GM18951 (cell line): ENCODE results near the gene RTL9.
"Not testable (repeated sequence)": the region's sequence is repeated elsewhere in the genome, so short reads cannot be mapped to it uniquely, and the experiment has no call there.

Experiments used
- POLR2A ChIP-seq: IDR thresholded peaks from 4 replicates; pipeline ENCODE4 v1.6.1; 2011; ENCODE audit warnings: mild to moderate bottlenecking; ENCODE audit not compliant: insufficient read length, insufficient read depth; ENCODE audit errors: extremely low read depth
- in situ Hi-C: fragments of 300-500 bp; cut with MboI; formaldehyde crosslinking; loops from one replicate; pipeline ENCODE4 v1.12.0; 2022; ENCODE audit warnings: low sequenced_read_pairs, mixed read lengths, inconsistent platforms; ENCODE audit not compliant: unreplicated experiment

The RTL9 gene

GRCh38 chrX:110322603-110323002 lies 36.0 kb upstream of the RTL9 start:
- in situ Hi-C loops, result no loop called here
- no peak for TF ChIP-seq POLR2A

- TF ChIP-seq POLR2A, result no peak
- in situ Hi-C loops, result no loop called here
These were observed 31.9 kb upstream of the RTL9 start for GRCh38 chrX:110326712-110327111.

GRCh38 chrX:110327336-110327735 lies 31.3 kb upstream of the RTL9 start:
- in situ Hi-C loops, result no loop called here
- TF ChIP-seq POLR2A, result no peak

- in situ Hi-C loops, result not testable (repeated sequence)
These were observed 30.0 kb upstream of the RTL9 start for GRCh38 chrX:110328613-110329012.

GRCh38 chrX:110331444-110332030 lies 27.1 kb upstream of the RTL9 start:
- in situ Hi-C loops, result no loop called here
- TF ChIP-seq POLR2A, result no peak

- in situ Hi-C loops, result not testable (repeated sequence)
These were observed 25.2 kb upstream of the RTL9 start for GRCh38 chrX:110333458-110333857.

- TF ChIP-seq POLR2A, result no peak
- in situ Hi-C loops, result no loop called here
These were observed 19.7 kb upstream of the RTL9 start for GRCh38 chrX:110338935-110339334.

GRCh38 chrX:110341189-110342035 lies 17.2 kb upstream of the RTL9 start:
- no peak for TF ChIP-seq POLR2A
- in situ Hi-C loops, result no loop called here

- no peak for TF ChIP-seq POLR2A
- in situ Hi-C loops, result no loop called here
These were observed 12.0 kb upstream of the RTL9 start for GRCh38 chrX:110346681-110347080.

- in situ Hi-C loops, result no loop called here
- TF ChIP-seq POLR2A, result no peak
These were observed 625 bp downstream of the RTL9 start for GRCh38 chrX:110359273-110359672.

- in situ Hi-C loops, result no loop called here
- no peak for TF ChIP-seq POLR2A
These were observed 4.6 kb downstream of the RTL9 start for GRCh38 chrX:110363244-110363643.

- no peak for TF ChIP-seq POLR2A
- in situ Hi-C loops, result no loop called here
These were observed 14.7 kb downstream of the RTL9 start for GRCh38 chrX:110373310-110373709.

- in situ Hi-C loops, result no loop called here
These were observed 15.9 kb downstream of the RTL9 start for GRCh38 chrX:110374559-110374958.

GRCh38 chrX:110381216-110381615 lies 22.6 kb downstream of the RTL9 start:
- TF ChIP-seq POLR2A, result no peak
- in situ Hi-C loops, result no loop called here

More at GRCh38 chrX:110374559-110374958, 15.9 kb downstream of the RTL9 start:
- TF ChIP-seq POLR2A, result no peak
